GM12891 (cell line): ENCODE measurements around the gene POLA1.

Source experiments
- PAX5 ChIP-seq: IDR thresholded peaks from 2 replicates; pipeline ENCODE4 v1.6.1; 2011; ENCODE audit warnings: low read length, moderate library complexity, mild to moderate bottlenecking; ENCODE audit not compliant: insufficient read depth, severe bottlenecking
- POLR2A ChIP-seq: IDR thresholded peaks from 2 replicates; pipeline ENCODE4 v1.6.1; 2011; ENCODE audit warnings: low read depth, low read length, control low read depth
- POLR2AphosphoS5 ChIP-seq: IDR thresholded peaks from 2 replicates; pipeline ENCODE4 v1.6.1; 2011; ENCODE audit warnings: low read depth, low read length, control low read depth
- POU2F2 ChIP-seq: IDR thresholded peaks from 2 replicates; pipeline ENCODE4 v1.6.1; 2011; ENCODE audit warnings: low read depth, mild to moderate bottlenecking, control low read depth, low read length, moderate library complexity
- TAF1 ChIP-seq: IDR thresholded peaks from 2 replicates; pipeline ENCODE4 v1.6.1; 2011; ENCODE audit warnings: low read depth, low read length, control low read depth

DNA sequence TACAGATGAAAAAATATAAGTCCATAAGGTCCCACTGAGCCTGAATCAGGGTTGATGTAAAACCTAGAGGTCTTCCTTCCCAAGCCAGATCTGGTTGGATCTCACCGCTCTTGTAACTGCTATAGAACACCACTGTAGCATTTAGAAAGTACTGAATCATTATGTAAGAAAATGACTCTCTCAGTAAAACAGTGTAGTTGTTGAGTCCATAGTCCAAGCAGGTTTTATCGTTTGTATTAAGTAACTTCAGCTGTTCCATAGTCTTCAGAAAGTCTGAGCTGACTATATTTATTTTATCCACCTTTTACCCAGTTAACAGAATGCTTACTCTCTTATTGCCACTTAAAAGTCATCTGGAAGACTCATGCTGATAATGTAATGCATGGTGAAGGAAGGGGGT lies 82.2 kb downstream of the POLA1 start:
- TF ChIP-seq POLR2A (no peak), TAF1 (no peak), POLR2AphosphoS5 (no peak), POU2F2 (no peak), PAX5 (no peak)
